Activated CD4-positive, alpha-beta T cell treated with anti-CD3 and anti-CD28 coated beads, Interleukin-2, amount 50 U/mL, for 1 hour (primary cell): ENCODE results near the gene ANKRD13C.
"Not testable (repeated sequence)": the region's sequence is repeated elsewhere in the genome, so short reads cannot be mapped to it uniquely, and the experiment has no call there.

ENCODE experiments used
- DNase-seq: peaks from one replicate; pipeline ENCODE4 v3.0.0-alpha.2; 2020

Gene ANKRD13C

GRCh38 chr1:70354332-70355110, at the start of gene ANKRD13C:
ANKRD13C (minus strand) TSS chr1:70354722; CDS start chr1:70354408, 314 bp downstream.
- DNase-seq, result peak; percentile 87

GRCh38 chr1:70403759-70404158, 49.2 kb upstream of the ANKRD13C start:
- no peak for DNase-seq

- no peak for DNase-seq
Observed at GRCh38 chr1:70401974-70402373, 47.5 kb upstream of the ANKRD13C start.

DNA sequence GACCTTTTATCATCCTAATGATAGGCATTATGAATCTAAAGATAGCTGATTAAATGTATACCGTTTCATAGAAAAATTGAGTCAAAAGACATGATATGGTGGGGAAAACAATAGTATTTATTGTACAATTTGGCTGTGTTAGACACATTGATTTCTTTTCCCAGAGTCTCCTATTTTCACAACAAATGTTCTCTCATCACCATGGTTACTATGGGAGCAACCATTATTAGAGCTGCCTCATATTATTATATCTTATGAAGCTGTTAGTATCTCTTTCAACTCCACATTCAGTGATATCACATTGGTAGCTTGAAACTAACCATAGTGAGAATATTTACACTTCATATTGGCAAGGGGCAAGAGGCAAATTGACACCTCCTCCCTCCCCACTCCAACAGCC, 45.8 kb upstream of the ANKRD13C start:
- no peak for DNase-seq

- no peak for DNase-seq
Observed at GRCh38 chr1:70397013-70397412, 42.5 kb upstream of the ANKRD13C start.

DNA sequence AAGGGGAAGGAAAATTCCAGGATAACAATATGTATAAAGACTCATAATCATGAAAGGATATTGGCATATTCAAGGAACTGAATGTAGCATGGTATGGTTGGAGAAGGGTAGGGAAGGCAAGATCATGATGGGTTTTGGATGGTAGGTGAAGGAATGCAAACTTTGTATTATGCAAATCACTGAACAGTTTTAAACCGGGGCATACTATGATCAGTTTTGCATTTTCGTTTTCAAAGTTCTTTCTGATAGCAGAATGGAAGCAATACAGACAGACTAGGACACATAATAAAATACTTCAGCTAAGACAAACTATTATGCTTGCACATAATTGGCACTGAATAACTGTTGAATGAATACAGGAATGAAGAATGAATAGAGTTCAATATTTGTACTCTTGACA, 42.1 kb upstream of the ANKRD13C start:
- no peak for DNase-seq

GRCh38 chr1:70392626-70393025, 38.1 kb upstream of the ANKRD13C start:
- no peak for DNase-seq

- DNase-seq, result no peak
Observed at GRCh38 chr1:70387507-70387906, 33.0 kb upstream of the ANKRD13C start.

DNA sequence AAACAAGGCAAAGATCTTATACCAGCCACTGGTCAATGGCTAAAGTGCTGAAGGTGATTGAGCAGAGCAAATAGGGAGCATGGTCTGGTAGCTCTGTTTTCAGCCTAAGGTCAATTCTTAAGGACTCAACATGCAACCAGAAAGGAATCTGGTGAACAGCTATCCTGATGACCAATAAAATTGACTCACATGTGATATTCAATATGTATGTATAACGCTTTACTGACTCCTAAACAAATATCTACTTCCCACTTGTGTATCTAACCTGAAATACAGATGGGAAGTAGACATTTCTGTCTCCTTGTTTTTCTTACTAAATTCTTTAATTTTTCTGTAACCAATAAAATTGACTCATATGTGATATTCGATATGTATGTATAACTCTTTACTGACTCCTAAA, 31.6 kb upstream of the ANKRD13C start:
- DNase-seq, result no peak

GRCh38 chr1:70385477-70385876, 31.0 kb upstream of the ANKRD13C start:
- DNase-seq, result no peak

DNA sequence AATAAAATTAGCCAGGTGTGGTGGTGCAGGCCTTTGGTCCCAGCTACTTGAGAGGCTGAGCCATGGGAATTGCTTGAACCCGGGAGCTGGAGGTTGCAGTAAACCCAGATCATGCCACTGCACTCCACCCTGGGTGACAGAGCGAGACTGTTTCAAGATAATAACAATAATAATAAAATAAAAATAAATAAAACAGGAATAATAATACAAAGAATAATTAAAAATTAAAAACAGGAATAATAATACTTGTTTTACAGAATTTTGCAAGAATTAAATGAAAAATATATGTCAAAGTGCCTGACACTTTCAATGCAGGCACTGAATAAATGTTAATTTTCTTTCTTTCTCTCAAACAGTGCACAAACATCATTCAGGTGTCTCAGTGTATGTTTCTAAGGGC, 30.0 kb upstream of the ANKRD13C start:
- no peak for DNase-seq

GRCh38 chr1:70383483-70383882, 29.0 kb upstream of the ANKRD13C start:
- no peak for DNase-seq

DNA sequence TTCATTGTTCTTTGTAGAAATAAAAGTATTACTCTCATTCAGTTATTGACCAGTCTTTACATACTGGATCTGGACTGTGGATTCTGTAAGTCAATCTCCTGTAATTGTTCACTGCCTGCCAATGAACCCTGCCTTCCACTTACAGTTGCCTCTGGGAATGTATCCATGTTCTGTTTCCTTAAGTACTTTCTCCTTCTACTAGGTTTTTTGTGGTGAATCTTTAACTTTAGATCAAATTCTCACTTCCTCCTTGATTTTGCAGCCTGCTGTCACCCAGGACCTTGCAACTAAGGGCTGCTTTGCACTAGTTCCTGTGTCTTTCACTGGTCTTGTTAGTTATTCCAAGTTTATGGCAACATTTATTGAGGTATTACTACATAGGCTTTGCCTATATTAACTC, 28.2 kb upstream of the ANKRD13C start:
- no peak for DNase-seq

GRCh38 chr1:70376196-70376595, 21.7 kb upstream of the ANKRD13C start:
- no peak for DNase-seq

- not testable (repeated sequence) for DNase-seq
Observed at GRCh38 chr1:70373580-70373979, 19.1 kb upstream of the ANKRD13C start.

- DNase-seq, result no peak
Observed at GRCh38 chr1:70372426-70372825, 17.9 kb upstream of the ANKRD13C start.

DNA sequence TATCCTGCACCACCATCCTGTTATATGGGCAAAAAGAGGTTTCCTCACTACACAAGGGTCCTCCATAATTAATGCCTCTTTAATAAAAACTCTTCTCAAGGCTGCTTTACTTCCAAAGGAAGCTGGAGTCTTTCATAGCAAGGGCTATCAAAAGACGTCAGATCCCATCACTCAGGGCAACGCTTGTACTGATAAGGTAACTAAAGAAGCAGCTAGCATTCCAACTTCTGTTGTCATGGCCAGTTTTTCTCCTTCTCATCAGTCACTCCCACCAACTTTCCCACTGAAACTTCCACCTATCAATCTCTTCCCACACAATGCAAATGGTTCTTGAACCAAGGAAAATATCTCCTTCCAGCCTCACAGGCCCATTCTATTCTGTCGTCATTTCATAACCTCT, 17.1 kb upstream of the ANKRD13C start:
- not testable (repeated sequence) for DNase-seq

DNA sequence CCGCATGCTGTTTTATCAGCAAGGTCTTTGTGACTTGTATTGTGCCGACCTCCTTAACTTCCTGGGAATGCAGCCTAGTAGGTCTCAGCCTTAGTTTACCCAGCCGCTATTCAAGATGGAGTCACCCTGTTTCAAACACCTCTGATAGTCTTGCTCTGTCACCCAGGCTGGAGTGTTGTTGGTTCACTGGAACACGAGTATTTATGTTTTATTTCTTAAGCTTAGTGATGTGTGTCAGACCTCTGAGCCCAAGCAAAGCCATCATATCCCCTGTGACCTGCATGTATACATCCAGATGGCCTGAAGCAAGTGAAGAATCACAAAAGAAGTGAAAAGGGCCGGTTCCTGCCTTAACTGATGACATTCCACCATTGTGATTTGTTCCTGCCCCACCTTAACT, 12.9 kb upstream of the ANKRD13C start:
- DNase-seq, result not testable (repeated sequence)

DNA sequence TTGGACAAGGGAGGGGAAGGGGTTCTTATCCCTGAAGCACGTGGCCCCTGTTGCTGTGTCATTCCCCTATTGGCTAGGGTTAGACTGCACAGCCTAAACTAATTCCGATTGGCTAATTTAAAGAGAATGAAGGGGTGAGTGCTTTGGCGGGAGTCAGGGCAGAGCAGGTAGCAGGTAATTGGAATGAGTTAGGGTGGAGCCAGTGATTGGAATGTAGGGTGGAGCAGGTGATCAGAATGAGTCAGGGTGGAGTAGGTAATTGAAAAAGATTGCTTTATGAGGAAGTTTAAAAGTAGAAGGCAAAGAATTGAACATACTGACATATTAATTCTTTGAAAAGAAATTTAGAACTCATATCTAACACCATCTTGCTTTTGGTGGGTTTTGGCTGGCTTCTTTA, 12.5 kb upstream of the ANKRD13C start:
- not testable (repeated sequence) for DNase-seq

- not testable (repeated sequence) for DNase-seq
Observed at GRCh38 chr1:70366425-70366952, 12.0 kb upstream of the ANKRD13C start.

- DNase-seq, result no peak
Observed at GRCh38 chr1:70364439-70364838, 9.9 kb upstream of the ANKRD13C start.

DNA sequence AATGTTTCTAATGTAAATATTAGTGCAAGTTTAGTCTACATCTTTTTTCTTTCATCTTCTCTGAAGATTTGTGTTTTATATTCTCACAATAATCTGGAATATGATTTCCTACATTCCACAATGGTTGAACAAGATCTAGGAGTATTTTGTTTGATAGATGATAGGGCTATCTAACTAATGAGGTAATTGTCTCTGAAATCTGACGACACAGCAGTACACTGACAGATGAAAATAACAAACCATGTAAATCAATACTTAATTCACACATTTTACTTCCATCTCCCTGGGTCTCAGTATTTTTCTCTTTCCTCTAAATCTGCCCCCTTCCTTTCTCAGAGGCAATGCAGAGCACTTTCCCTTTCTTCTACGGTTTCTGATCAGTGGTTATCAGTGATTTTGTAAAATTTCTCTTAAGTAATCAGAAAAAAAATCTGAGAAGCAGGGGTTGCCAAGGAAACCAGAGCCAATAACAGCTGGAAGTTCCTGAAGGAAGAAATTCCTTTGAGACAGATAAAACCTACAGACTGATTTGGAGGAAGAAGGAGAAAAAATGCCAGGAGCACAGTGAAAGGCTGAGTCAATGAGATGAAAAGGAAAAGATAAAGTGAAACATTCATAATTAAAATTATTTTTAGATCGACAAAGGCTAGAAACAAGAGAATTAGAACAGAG, 7.3 kb upstream of the ANKRD13C start:
- DNase-seq, result no peak

DNA sequence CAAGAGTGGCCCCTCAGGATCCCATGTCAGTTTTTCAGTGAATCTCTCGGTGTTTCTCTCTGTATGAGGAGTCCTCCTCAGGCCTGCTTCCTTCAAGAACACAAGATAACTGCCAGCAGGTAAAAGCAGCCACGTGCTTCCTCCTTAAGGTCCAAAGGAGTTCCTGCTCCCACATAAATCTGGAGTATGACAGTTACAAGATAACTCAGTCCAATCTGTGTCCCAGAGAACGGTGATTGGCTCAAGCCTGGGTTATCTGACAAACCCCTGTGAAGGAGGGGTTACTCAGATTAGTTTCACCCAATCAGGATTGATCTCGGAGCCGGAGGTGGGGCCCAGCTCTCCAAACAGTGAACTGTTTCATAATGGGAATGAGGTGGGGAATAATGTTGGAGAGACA, 5.8 kb upstream of the ANKRD13C start:
- DNase-seq, result no peak

- no peak for DNase-seq
Observed at GRCh38 chr1:70358921-70359564, 4.5 kb upstream of the ANKRD13C start.
